Prostate gland (tissue), 2 donors: Measurements from ENCODE around the gene TRIO. TPM values are rescaled to one million over a fixed set of nuclear protein-coding genes. Genes with fewer than 3 reads are reported as not detected.

ENCODE experiments used
- DNase-seq: peaks from one replicate; pipeline ENCODE4 v3.0.0-alpha.2; 2019; ENCODE audit warnings: low spot score
- H3K27ac ChIP-seq, 2 donors: fragments of 200-600 bp; sonication (generic); 2 replicates each; pipeline ENCODE4 v1.5.1; 2017 to 2019
- H3K27me3 ChIP-seq: fragments of 200-600 bp; sonication (generic); replicated peaks from 2 replicates; pipeline ENCODE4 v1.5.1; 2019; ENCODE audit not compliant: insufficient read depth
- H3K36me3 ChIP-seq, 2 donors: fragments of 200-600 bp; sonication (generic); 1 replicate in 1 of 2; 2 replicates in 1 of 2; pipeline versions ENCODE4 v1.5.1 to v1.8.1; 2017 to 2019
- H3K4me1 ChIP-seq: fragments of 200-600 bp; sonication (generic); replicated peaks from 2 replicates; pipeline ENCODE4 v1.5.1; 2019
- H3K4me3 ChIP-seq, 2 donors: fragments of 200-600 bp; sonication (generic); 2 replicates each; pipeline ENCODE4 v1.5.1; 2017 to 2019
- H3K9me3 ChIP-seq: fragments of 200-600 bp; sonication (generic); 2 replicates; pipeline ENCODE4 v1.5.1; 2017
- POLR2A ChIP-seq: fragments of 450-650 bp; IDR thresholded peaks from one replicate; pipeline ENCODE4 v1.6.1; 2016; ENCODE audit warnings: antibody characterized with exemption, mild to moderate bottlenecking
- POLR2AphosphoS5 ChIP-seq: sonication (generic); formaldehyde crosslinking; IDR thresholded peaks from one replicate; pipeline ENCODE4 v1.6.1; 2017; ENCODE audit warnings: antibody characterized with exemption
- WGBS: methylation state at CpG from one replicate; pipeline ENCODE4 v1.1.5; 2018; 5-methylcytosine and 5-hydroxymethylcytosine counted together
- intact Hi-C: fragments of 100-400 bp; cut with DNase I; formaldehyde crosslinking; loops from one replicate; pipeline ENCODE4 v1.14.2; 2022
- total RNA-seq, 2 donors: library from RNA; depleted of rRNA; stranded (reverse); fragments of >200 nt; gene quantifications; one replicate each; pipeline ENCODE4 v1.1.0, GENCODE V29; 2016
- TF ChIP-seq, protein P1 (sequence below), 4 experiments: fragments of 200-600 bp in 2 of 4; fragments of 450-650 bp in 2 of 4; sonication (generic) in 2 of 4; IDR thresholded peaks; 1 replicate in 3 of 4; 2 replicates in 1 of 4; pipeline ENCODE4 v1.5.1; 2016 to 2019; ENCODE audit warnings: antibody characterized with exemption in 4 of 4, mild to moderate bottlenecking in 2 of 4, moderate library complexity in 2 of 4

The TRIO gene
- total RNA-seq, 2 donors from 2014 or later: 90.3 to 197 TPM

GRCh38 chr5:14216902-14217301 is 73.8 kb downstream of the TRIO start:
- H3K27me3 ChIP-seq: no peaks in the 10 kb centered on the region
- H3K4me3 ChIP-seq: no peak overlapping the region
- no peak for DNase-seq
- H3K9me3 ChIP-seq: no peaks in the 10 kb centered on the region
- TF ChIP-seq, protein P1, sequence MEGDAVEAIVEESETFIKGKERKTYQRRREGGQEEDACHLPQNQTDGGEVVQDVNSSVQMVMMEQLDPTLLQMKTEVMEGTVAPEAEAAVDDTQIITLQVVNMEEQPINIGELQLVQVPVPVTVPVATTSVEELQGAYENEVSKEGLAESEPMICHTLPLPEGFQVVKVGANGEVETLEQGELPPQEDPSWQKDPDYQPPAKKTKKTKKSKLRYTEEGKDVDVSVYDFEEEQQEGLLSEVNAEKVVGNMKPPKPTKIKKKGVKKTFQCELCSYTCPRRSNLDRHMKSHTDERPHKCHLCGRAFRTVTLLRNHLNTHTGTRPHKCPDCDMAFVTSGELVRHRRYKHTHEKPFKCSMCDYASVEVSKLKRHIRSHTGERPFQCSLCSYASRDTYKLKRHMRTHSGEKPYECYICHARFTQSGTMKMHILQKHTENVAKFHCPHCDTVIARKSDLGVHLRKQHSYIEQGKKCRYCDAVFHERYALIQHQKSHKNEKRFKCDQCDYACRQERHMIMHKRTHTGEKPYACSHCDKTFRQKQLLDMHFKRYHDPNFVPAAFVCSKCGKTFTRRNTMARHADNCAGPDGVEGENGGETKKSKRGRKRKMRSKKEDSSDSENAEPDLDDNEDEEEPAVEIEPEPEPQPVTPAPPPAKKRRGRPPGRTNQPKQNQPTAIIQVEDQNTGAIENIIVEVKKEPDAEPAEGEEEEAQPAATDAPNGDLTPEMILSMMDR (IDR thresholded peaks at IDR 0.05): no peak
- TF ChIP-seq POLR2A (no peak), POLR2AphosphoS5 (no peak)
- peaks cover 11% of the 10 kb centered on the region for H3K4me1 ChIP-seq
- 94% methylated on average over 7 of the region's 7 CpGs for WGBS
- H3K27ac ChIP-seq: no peak overlapping the region
- intact Hi-C loops: no loop called here
- H3K36me3 ChIP-seq: no peaks in the 10 kb centered on the region

GRCh38 chr5:14217587-14217986 is 74.4 kb downstream of the TRIO start:
- Histone ChIP-seq H3K36me3 (no peaks in the 10 kb centered on the region), H3K4me1 (peaks cover 8% of the 10 kb centered on the region), H3K4me3 (no peak overlapping the region), H3K9me3 (no peaks in the 10 kb centered on the region), H3K27me3 (no peaks in the 10 kb centered on the region), H3K27ac (no peak overlapping the region)
- intact Hi-C loops: no loop called here
- 76% methylated on average over 4 of the region's 4 CpGs for WGBS
- no peak for TF ChIP-seq POLR2AphosphoS5
- TF ChIP-seq, protein P1 (IDR thresholded peaks at IDR 0.05): no peak
- TF ChIP-seq POLR2A: no peak
- DNase-seq: no peak

DNA sequence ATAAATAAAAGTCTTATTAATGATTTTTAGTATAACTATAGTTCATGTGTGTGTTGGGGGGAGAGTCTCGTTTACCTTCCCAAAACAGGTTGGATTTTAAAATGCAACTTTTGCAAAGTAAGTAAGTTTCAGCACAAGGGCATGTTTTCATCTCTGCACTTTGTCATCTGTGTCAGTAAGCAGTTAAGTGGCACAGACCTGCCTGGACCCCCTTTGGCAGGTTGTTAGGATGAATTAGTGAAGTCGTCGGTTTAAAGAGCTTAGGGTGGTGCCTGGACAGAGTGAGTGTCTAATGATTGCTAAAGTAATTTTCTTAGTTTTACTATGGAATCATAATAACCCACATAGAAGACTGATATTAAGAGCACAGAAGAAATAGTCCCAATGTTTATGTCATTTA is 74.9 kb downstream of the TRIO start:
- 70% methylated on average over 3 of the region's 3 CpGs for WGBS
- DNase-seq: no peak
- no peaks in the 10 kb centered on the region for H3K36me3 ChIP-seq
- TF ChIP-seq, protein P1 (IDR thresholded peaks at IDR 0.05): no peak
- TF ChIP-seq POLR2A (no peak), POLR2AphosphoS5 (no peak)
- no peak overlapping the region for H3K27ac ChIP-seq
- H3K4me3 ChIP-seq: no peak overlapping the region
- no peaks in the 10 kb centered on the region for H3K9me3 ChIP-seq
- intact Hi-C loops: no loop called here
- H3K4me1 ChIP-seq: peaks cover 7% of the 10 kb centered on the region
- no peaks in the 10 kb centered on the region for H3K27me3 ChIP-seq

DNA sequence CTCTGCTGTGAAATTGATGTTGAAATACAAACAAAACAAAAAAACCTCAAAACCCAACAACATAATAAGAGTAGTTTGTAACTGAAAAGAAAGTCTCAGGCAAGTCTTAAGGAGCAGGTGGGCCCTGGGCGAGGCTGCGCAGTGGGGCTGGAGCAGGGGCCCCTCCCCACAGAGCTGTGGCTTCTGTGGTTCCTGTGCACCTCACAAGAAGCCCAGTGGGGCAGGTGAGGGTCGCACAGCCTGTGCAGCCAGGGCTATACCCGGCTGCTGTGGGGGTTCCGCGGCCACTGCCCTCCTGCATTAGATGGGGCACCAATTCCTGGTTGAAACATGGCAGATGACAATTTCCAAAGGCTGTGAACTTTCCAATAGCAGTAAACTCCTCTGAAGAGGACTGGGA is 75.3 kb downstream of the TRIO start:
- Histone ChIP-seq H3K4me3 (no peak overlapping the region), H3K9me3 (no peaks in the 10 kb centered on the region), H3K36me3 (no peaks in the 10 kb centered on the region), H3K4me1 (peaks cover 7% of the 10 kb centered on the region), H3K27me3 (no peaks in the 10 kb centered on the region), H3K27ac (peak overlapping the region; percentile 46 to 51)
- intact Hi-C loops: no loop called here
- TF ChIP-seq, protein P1 (IDR thresholded peaks at IDR 0.05): no peak
- TF ChIP-seq POLR2AphosphoS5 (no peak), POLR2A (no peak)
- no peak for DNase-seq
- whole genome bisulfite sequencing: 81% methylated on average over 6 of the region's 6 CpGs

GRCh38 chr5:14218897-14219573 is 75.9 kb downstream of the TRIO start:
- H3K4me3 ChIP-seq: no peak overlapping the region
- DNase-seq: no peak
- H3K36me3 ChIP-seq: no peaks in the 10 kb centered on the region
- intact Hi-C loops: no loop called here
- no peaks in the 10 kb centered on the region for H3K27me3 ChIP-seq
- H3K27ac ChIP-seq: peak overlapping the region; percentile 46 to 51
- WGBS: 52% methylated on average over 10 of the region's 10 CpGs
- peaks cover 7% of the 10 kb centered on the region for H3K4me1 ChIP-seq
- no peaks in the 10 kb centered on the region for H3K9me3 ChIP-seq
- TF ChIP-seq POLR2AphosphoS5 (no peak), POLR2A (no peak)
- TF ChIP-seq, protein P1 (IDR thresholded peaks at IDR 0.05): no peak
